OCI-LY3 (cell line): ENCODE results near the gene SBNO2.

Experiments
- EZH2phosphoT487 ChIP-seq: fragments of 200-600 bp; shearing (Covaris generic); IDR thresholded peaks from 2 replicates; pipeline ENCODE4 v1.6.1; 2018; ENCODE audit warnings: antibody characterized with exemption, mixed run types, low read depth
- TF ChIP-seq, protein P1 (sequence below): fragments of 200-600, 300-600 bp; sonication (generic); IDR thresholded peaks from 2 replicates; pipeline ENCODE4 v1.5.1; 2014; ENCODE audit warnings: antibody characterized with exemption, low read length, low read depth

DNA sequence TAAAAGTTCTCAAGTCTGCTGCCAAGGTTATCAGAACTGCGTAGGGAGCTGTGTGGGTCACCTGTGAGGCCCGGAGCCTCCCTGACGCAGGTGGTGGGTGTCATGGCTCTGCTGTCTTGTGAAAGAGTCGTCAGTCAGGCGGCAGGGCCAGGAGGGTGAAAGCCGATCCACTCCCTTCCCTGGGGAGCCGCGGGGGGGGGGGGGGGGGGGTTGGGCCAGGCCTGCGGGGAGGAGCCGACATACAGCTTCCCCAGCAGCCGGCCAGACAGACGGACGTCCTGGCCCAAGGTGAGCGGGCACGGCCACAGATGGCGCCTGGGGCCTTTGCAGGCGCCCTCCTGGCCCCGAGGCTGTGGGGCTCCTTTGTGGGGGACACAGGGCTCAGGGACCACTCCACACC, 12.4 kb downstream of the SBNO2 start:
- TF ChIP-seq, protein P1, sequence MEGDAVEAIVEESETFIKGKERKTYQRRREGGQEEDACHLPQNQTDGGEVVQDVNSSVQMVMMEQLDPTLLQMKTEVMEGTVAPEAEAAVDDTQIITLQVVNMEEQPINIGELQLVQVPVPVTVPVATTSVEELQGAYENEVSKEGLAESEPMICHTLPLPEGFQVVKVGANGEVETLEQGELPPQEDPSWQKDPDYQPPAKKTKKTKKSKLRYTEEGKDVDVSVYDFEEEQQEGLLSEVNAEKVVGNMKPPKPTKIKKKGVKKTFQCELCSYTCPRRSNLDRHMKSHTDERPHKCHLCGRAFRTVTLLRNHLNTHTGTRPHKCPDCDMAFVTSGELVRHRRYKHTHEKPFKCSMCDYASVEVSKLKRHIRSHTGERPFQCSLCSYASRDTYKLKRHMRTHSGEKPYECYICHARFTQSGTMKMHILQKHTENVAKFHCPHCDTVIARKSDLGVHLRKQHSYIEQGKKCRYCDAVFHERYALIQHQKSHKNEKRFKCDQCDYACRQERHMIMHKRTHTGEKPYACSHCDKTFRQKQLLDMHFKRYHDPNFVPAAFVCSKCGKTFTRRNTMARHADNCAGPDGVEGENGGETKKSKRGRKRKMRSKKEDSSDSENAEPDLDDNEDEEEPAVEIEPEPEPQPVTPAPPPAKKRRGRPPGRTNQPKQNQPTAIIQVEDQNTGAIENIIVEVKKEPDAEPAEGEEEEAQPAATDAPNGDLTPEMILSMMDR, result no peak
- TF ChIP-seq EZH2phosphoT487, result no peak
